Heart left ventricle (tissue), 13 donors: ENCODE data around the gene ARMC6.

Experiments
- CTCF ChIP-seq, 12 donors: fragments of 200-600 bp; sonication (generic) in 4 of 12; IDR thresholded peaks; one replicate each; pipeline versions ENCODE4 v1.5.0 to v1.8.0; 2018 to 2022; ENCODE audit warnings: antibody characterized with exemption in 12 of 12, mild to moderate bottlenecking in 5 of 12
- POLR2A ChIP-seq, 2 donors: fragments of 450-650 bp; IDR thresholded peaks; one replicate each; pipeline ENCODE4 v1.6.1; 2017; ENCODE audit warnings: antibody characterized with exemption in 2 of 2, mild to moderate bottlenecking in 2 of 2, moderate library complexity in 2 of 2
- donor health status: ischemic (EF 13 %, LVEDD 7.1; RV severe dilation, severe dysfunction).
- donor health status: DM: no; HTN: yes; CAD: no.
- donor health status: DM: no; HTN: no; CAD: no.
- donor health status: ischemic (EF 25% LVEDD 6.9; RV normal size, moderate dysfunction).
- donor health status: ischemic (EF 25% LVEDD 5.7; RV mildly dilated, moderate dysfunction).
- donor health status: ischemic (EF 35%, LVEDD 5.7; RV mildly dilated, moderate dysfunction).
- donor health status: nonischemic (EF 11% LVEDD 7.7; RV severe dilation, severe dysfunction).
- donor health status: DM: yes; HTN: yes; CAD: no.
- donor health status: PGD.
- donor health status: ischemic (EF 29% LVEDD 5.4; RV normal size, mild dysfunction).
- donor health status: nonischemic (EF 23%, LVEDD 6.1; RV moderate dilation, normal function).

- no peak for TF ChIP-seq POLR2A (IDR thresholded peaks at IDR 0.05)
- no peak for TF ChIP-seq CTCF (IDR thresholded peaks at IDR 0.05)
These were observed 18.2 kb downstream of the ARMC6 start for GRCh38 chr19:19051478-19052213.
